ENCODE results near the gene HES1. TPM values are rescaled to one million over a fixed set of nuclear protein-coding genes. Genes with fewer than 3 reads are reported as not detected.

The HES1 gene
- total RNA-seq, 3 donors from 2014 or later, result 0.23 to 0.52 (median 0.37) TPM

GRCh38 chr3:194154346-194154745 lies 18.4 kb downstream of the HES1 start:
- no peaks in the 10 kb centered on the region for H3K4me1 Mint-ChIP-seq (ENCODE audit: low read depth)
- no peak for DNase-seq
- peaks cover 20% of the 10 kb centered on the region for H3K27me3 Mint-ChIP-seq (ENCODE audit: low read depth)
- ATAC-seq, result no peak
- H3K36me3 Mint-ChIP-seq (ENCODE audit: insufficient read depth), result no peaks in the 10 kb centered on the region
- H3K4me3 Mint-ChIP-seq, result no peak overlapping the region
- H3K9me3 Mint-ChIP-seq, result peaks cover 4% of the 10 kb centered on the region

- H3K9me3 Mint-ChIP-seq, result peaks cover 4% of the 10 kb centered on the region
- no peak overlapping the region for H3K4me3 Mint-ChIP-seq
- DNase-seq, result no peak
- H3K36me3 Mint-ChIP-seq (ENCODE audit: insufficient read depth), result no peaks in the 10 kb centered on the region
- peaks cover 17% of the 10 kb centered on the region for H3K27me3 Mint-ChIP-seq (ENCODE audit: low read depth)
- no peaks in the 10 kb centered on the region for H3K4me1 Mint-ChIP-seq (ENCODE audit: low read depth)
- no peak for ATAC-seq
Observed at GRCh38 chr3:194156095-194156494, 20.1 kb downstream of the HES1 start.

- peaks cover 4% of the 10 kb centered on the region for H3K9me3 Mint-ChIP-seq
- DNase-seq (no peak), ATAC-seq (no peak)
- peaks cover 26% of the 10 kb centered on the region for H3K27me3 Mint-ChIP-seq (ENCODE audit: low read depth)
- H3K4me1 Mint-ChIP-seq (ENCODE audit: low read depth), result no peaks in the 10 kb centered on the region
- H3K4me3 Mint-ChIP-seq, result no peak overlapping the region
- no peaks in the 10 kb centered on the region for H3K36me3 Mint-ChIP-seq (ENCODE audit: insufficient read depth)
Observed at GRCh38 chr3:194158942-194159439, 23.0 kb downstream of the HES1 start.

- peaks cover 26% of the 10 kb centered on the region for H3K27me3 Mint-ChIP-seq (ENCODE audit: low read depth)
- no peak overlapping the region for H3K4me3 Mint-ChIP-seq
- H3K4me1 Mint-ChIP-seq (ENCODE audit: low read depth), result no peaks in the 10 kb centered on the region
- H3K9me3 Mint-ChIP-seq, result no peaks in the 10 kb centered on the region
- no peak for DNase-seq
- no peak for ATAC-seq
- no peaks in the 10 kb centered on the region for H3K36me3 Mint-ChIP-seq (ENCODE audit: insufficient read depth)
Observed at GRCh38 chr3:194160158-194160557, 24.2 kb downstream of the HES1 start.

GRCh38 chr3:194161131-194162045 lies 25.4 kb downstream of the HES1 start:
- H3K36me3 Mint-ChIP-seq (ENCODE audit: insufficient read depth), result no peaks in the 10 kb centered on the region
- ATAC-seq, result no peak
- no peaks in the 10 kb centered on the region for H3K4me1 Mint-ChIP-seq (ENCODE audit: low read depth)
- H3K9me3 Mint-ChIP-seq, result no peaks in the 10 kb centered on the region
- H3K27me3 Mint-ChIP-seq (ENCODE audit: low read depth), result peaks cover 23% of the 10 kb centered on the region
- no peak for DNase-seq
- H3K4me3 Mint-ChIP-seq, result no peak overlapping the region

- Mint-ChIP-seq H3K36me3 (ENCODE audit: insufficient read depth) (no peaks in the 10 kb centered on the region), H3K4me1 (ENCODE audit: low read depth) (no peaks in the 10 kb centered on the region), H3K9me3 (no peaks in the 10 kb centered on the region), H3K4me3 (no peak overlapping the region), H3K27me3 (ENCODE audit: low read depth) (peaks cover 27% of the 10 kb centered on the region)
- ATAC-seq (no peak), DNase-seq (no peak)
Observed at GRCh38 chr3:194162070-194162678, 26.2 kb downstream of the HES1 start.

- H3K36me3 Mint-ChIP-seq (ENCODE audit: insufficient read depth), result no peaks in the 10 kb centered on the region
- H3K27me3 Mint-ChIP-seq (ENCODE audit: low read depth), result peaks cover 28% of the 10 kb centered on the region
- H3K4me3 Mint-ChIP-seq, result no peak overlapping the region
- no peaks in the 10 kb centered on the region for H3K9me3 Mint-ChIP-seq
- ATAC-seq (no peak), DNase-seq (no peak)
- no peaks in the 10 kb centered on the region for H3K4me1 Mint-ChIP-seq (ENCODE audit: low read depth)
Observed at GRCh38 chr3:194162817-194163584, 27.1 kb downstream of the HES1 start.

GRCh38 chr3:194163697-194164096 lies 27.7 kb downstream of the HES1 start:
- H3K36me3 Mint-ChIP-seq (ENCODE audit: insufficient read depth), result no peaks in the 10 kb centered on the region
- no peaks in the 10 kb centered on the region for H3K9me3 Mint-ChIP-seq
- H3K4me3 Mint-ChIP-seq, result no peak overlapping the region
- no peaks in the 10 kb centered on the region for H3K4me1 Mint-ChIP-seq (ENCODE audit: low read depth)
- H3K27me3 Mint-ChIP-seq (ENCODE audit: low read depth), result peaks cover 25% of the 10 kb centered on the region
- DNase-seq, result no peak
- no peak for ATAC-seq

- Mint-ChIP-seq H3K9me3 (no peaks in the 10 kb centered on the region), H3K4me3 (no peak overlapping the region), H3K27me3 (ENCODE audit: low read depth) (peaks cover 32% of the 10 kb centered on the region), H3K4me1 (ENCODE audit: low read depth) (no peaks in the 10 kb centered on the region), H3K36me3 (ENCODE audit: insufficient read depth) (no peaks in the 10 kb centered on the region)
- ATAC-seq, result no peak
- no peak for DNase-seq
Observed at GRCh38 chr3:194164861-194165260, 28.9 kb downstream of the HES1 start.

GRCh38 chr3:194165271-194166018 lies 29.5 kb downstream of the HES1 start:
- Mint-ChIP-seq H3K9me3 (no peaks in the 10 kb centered on the region), H3K36me3 (ENCODE audit: insufficient read depth) (no peaks in the 10 kb centered on the region), H3K4me3 (no peak overlapping the region), H3K4me1 (ENCODE audit: low read depth) (no peaks in the 10 kb centered on the region), H3K27me3 (ENCODE audit: low read depth) (peaks cover 32% of the 10 kb centered on the region)
- ATAC-seq (no peak), DNase-seq (no peak)

- Mint-ChIP-seq H3K27me3 (ENCODE audit: low read depth) (peaks cover 27% of the 10 kb centered on the region), H3K4me1 (ENCODE audit: low read depth) (no peaks in the 10 kb centered on the region), H3K36me3 (ENCODE audit: insufficient read depth) (no peaks in the 10 kb centered on the region), H3K9me3 (no peaks in the 10 kb centered on the region), H3K4me3 (no peak overlapping the region)
- ATAC-seq (no peak), DNase-seq (no peak)
Observed at GRCh38 chr3:194166682-194167479, 30.9 kb downstream of the HES1 start.

- DNase-seq, result no peak
- Mint-ChIP-seq H3K36me3 (ENCODE audit: insufficient read depth) (no peaks in the 10 kb centered on the region), H3K4me3 (no peak overlapping the region), H3K9me3 (no peaks in the 10 kb centered on the region), H3K27me3 (ENCODE audit: low read depth) (peaks cover 23% of the 10 kb centered on the region), H3K4me1 (ENCODE audit: low read depth) (no peaks in the 10 kb centered on the region)
- ATAC-seq, result no peak
Observed at GRCh38 chr3:194167480-194168282, 31.7 kb downstream of the HES1 start.

- Mint-ChIP-seq H3K4me3 (no peak overlapping the region), H3K4me1 (ENCODE audit: low read depth) (no peaks in the 10 kb centered on the region), H3K36me3 (ENCODE audit: insufficient read depth) (no peaks in the 10 kb centered on the region), H3K27me3 (ENCODE audit: low read depth) (peaks cover 17% of the 10 kb centered on the region), H3K9me3 (no peaks in the 10 kb centered on the region)
- ATAC-seq (no peak), DNase-seq (no peak)
Observed at GRCh38 chr3:194168994-194169393, 33.0 kb downstream of the HES1 start.
